Effector CD4-positive, alpha-beta T cell (primary cell): ENCODE measurements around the gene POLR3K.

Source experiments
- DNase-seq: peaks from one replicate; pipeline ENCODE4 v3.0.0-alpha.2; 2020

The POLR3K gene

GRCh38 chr16:78444-79150 is 25.2 kb upstream of the POLR3K start:
- no peak for DNase-seq

GRCh38 chr16:77807-78443 is 24.5 kb upstream of the POLR3K start, which contains the start of gene MPG:
Gene MPG, plus strand, starts transcription at chr16:78225. Its CDS starts 85 bp downstream, at chr16:78310.
- peak; percentile 73 for DNase-seq

GRCh38 chr16:77273-77806 is 23.9 kb upstream of the POLR3K start:
- no peak for DNase-seq

GRCh38 chr16:76535-77272 is 23.3 kb upstream of the POLR3K start:
- DNase-seq: no peak

- DNase-seq: no peak
These were observed 22.4 kb upstream of the POLR3K start for GRCh38 chr16:75580-76501.

- no peak for DNase-seq
These were observed 21.4 kb upstream of the POLR3K start for GRCh38 chr16:74747-75334.

GRCh38 chr16:74051-74746 is 20.8 kb upstream of the POLR3K start:
- DNase-seq: no peak

GRCh38 chr16:72561-73548 is 19.4 kb upstream of the POLR3K start, which contains the start of gene RHBDF1:
Gene RHBDF1, minus strand, starts transcription at chr16:72631. Its CDS starts 7,616 bp downstream, at chr16:65015.
- DNase-seq: no peak

GRCh38 chr16:71540-72401 is 18.4 kb upstream of the POLR3K start:
- DNase-seq: no peak

GRCh38 chr16:71210-71539 is 17.8 kb upstream of the POLR3K start:
- DNase-seq: no peak

GRCh38 chr16:69181-69580 is 15.8 kb upstream of the POLR3K start:
- no peak for DNase-seq

- no peak for DNase-seq
These were observed 14.7 kb upstream of the POLR3K start for GRCh38 chr16:67884-68789.

- no peak for DNase-seq
These were observed 13.9 kb upstream of the POLR3K start for GRCh38 chr16:67183-67791.

- no peak for DNase-seq
These were observed 13.1 kb upstream of the POLR3K start for GRCh38 chr16:66309-67182.

- peak; percentile 76 for DNase-seq
These were observed 12.3 kb upstream of the POLR3K start for GRCh38 chr16:65745-66144.

- DNase-seq: no peak
These were observed 11.5 kb upstream of the POLR3K start for GRCh38 chr16:64914-65255.
